ENCODE results near the gene SHISA7.

SHISA7 gene

DNA sequence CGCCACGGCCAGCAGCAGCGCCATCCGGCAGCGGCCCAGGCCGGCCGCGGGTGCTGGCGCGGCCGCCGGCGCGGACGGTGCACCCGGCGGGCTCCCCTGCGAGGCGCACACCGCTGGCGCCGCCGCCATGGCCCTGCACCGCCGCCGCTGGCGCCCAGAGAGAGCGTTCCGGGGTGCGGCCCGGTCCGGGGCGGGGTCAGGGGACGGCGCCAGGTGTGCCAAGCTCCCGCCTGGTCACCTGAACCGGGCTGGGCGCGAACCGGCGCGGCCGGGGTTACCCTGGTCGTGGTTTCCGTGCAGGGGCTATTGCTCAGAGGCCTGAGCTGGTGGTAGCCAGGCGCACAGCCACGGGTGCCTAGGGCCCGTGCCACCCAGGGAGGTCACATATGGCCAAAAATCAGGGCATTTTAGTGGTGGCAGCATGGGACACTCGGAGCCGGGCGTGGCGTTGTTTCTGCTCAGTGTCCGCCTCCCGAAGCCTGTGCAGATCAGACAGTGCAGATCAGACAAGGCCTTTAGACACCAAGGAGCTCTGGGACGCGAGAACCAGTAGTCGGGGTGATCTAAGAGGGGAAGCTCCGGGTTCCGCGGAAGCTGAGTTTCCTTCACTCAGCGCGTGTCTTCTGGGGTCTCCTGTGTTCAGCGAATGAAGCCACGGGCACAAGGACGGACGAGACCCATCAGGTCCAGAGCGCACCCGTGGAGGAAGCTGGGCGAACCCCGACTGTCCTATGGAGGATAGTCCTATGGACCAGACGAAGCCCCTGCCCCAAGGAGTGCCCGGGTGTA is 58.8 kb downstream of the SHISA7 start, which contains the start of gene TMEM238:
TSS of gene TMEM238 (minus strand) at position 162 of the 789 bp plus-strand sequence. CDS start at position 129, 33 bp downstream.
- TF ChIP-seq PPARA (CRISPR knock-in tag; IDR thresholded peaks at IDR 0.05; ENCODE audit: borderline replicate concordance) (no peak), ESRRG (CRISPR knock-in tag; IDR thresholded peaks at IDR 0.05) (no peak), TCF4 (CRISPR knock-in tag; IDR thresholded peaks at IDR 0.05; ENCODE audit: borderline replicate concordance) (no peak), ZC3H10 (CRISPR knock-in tag; IDR thresholded peaks at IDR 0.05) (no peak), ZFP30 (CRISPR knock-in tag; IDR thresholded peaks at IDR 0.05) (no peak), ZNF8 (CRISPR knock-in tag; IDR thresholded peaks at IDR 0.05) (no peak), ISL1 (CRISPR knock-in tag; IDR thresholded peaks at IDR 0.05) (no peak), TSHZ2 (CRISPR knock-in tag; IDR thresholded peaks at IDR 0.05) (no peak), ARNTL (CRISPR knock-in tag; IDR thresholded peaks at IDR 0.05; ENCODE audit: borderline replicate concordance, low read depth) (no peak), BACH2 (CRISPR knock-in tag; IDR thresholded peaks at IDR 0.05; ENCODE audit: borderline replicate concordance) (no peak), CSDC2 (CRISPR knock-in tag; IDR thresholded peaks at IDR 0.05) (no peak), TOX (CRISPR knock-in tag; IDR thresholded peaks at IDR 0.05; ENCODE audit: borderline replicate concordance) (no peak)
- TF ChIP-seq, protein P1, sequence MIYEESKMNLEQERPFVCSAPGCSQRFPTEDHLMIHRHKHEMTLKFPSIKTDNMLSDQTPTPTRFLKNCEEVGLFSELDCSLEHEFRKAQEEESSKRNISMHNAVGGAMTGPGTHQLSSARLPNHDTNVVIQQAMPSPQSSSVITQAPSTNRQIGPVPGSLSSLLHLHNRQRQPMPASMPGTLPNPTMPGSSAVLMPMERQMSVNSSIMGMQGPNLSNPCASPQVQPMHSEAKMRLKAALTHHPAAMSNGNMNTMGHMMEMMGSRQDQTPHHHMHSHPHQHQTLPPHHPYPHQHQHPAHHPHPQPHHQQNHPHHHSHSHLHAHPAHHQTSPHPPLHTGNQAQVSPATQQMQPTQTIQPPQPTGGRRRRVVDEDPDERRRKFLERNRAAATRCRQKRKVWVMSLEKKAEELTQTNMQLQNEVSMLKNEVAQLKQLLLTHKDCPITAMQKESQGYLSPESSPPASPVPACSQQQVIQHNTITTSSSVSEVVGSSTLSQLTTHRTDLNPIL (CRISPR knock-in tag; IDR thresholded peaks at IDR 0.05; ENCODE audit: low read depth), result no peak
- TF ChIP-seq, protein P2, sequence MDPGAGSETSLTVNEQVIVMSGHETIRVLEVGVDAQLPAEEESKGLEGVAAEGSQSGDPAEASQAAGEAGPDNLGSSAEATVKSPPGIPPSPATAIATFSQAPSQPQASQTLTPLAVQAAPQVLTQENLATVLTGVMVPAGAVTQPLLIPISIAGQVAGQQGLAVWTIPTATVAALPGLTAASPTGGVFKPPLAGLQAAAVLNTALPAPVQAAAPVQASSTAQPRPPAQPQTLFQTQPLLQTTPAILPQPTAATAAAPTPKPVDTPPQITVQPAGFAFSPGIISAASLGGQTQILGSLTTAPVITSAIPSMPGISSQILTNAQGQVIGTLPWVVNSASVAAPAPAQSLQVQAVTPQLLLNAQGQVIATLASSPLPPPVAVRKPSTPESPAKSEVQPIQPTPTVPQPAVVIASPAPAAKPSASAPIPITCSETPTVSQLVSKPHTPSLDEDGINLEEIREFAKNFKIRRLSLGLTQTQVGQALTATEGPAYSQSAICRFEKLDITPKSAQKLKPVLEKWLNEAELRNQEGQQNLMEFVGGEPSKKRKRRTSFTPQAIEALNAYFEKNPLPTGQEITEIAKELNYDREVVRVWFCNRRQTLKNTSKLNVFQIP (CRISPR knock-in tag; IDR thresholded peaks at IDR 0.05; ENCODE audit: borderline replicate concordance, low read depth), result no peak
- no peak for ATAC-seq

DNA sequence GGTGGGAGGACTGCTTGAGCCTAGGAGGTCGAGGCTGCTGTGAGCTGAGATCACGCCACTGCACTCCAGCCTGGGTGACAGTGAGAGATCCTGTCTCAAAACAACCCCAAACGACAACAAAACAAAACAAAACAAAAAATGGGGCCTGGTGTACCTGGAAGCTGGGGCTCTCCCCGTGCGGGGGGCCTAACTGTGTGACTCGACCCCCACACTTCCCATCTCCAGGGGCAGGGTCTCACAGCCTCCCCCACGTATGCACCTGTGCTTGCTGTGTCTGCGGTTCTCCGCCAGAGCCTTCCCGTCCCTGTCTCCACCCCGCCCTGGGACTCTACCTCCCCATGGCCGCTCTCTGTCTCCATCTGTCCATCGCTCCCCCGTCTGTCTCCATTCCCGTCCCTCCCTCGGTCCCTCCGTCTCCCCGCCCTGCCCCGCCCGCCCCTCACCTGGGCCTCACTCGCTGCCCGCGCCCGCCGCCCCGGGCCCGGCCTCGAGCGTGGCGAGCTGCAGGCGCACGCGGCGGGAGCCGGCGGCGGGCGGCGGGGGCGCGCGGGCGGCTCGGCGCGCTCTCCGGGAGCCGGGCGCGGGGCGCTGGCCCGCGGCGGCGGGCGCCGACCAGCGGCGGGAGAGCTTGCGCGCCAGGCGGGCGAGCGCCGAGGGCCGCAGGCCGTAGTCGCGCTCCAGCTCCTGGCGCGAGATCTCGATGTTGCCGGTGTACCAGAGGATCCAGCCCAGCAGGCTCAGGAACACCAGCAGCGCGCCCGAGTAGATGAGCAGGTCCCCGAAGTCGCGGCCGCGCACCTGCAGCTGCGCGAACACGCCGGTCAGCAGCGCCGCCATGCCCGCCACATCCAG is 59.6 kb downstream of the SHISA7 start:
- peak; percentile 6; the same call in 2 of the 3 replicates for ATAC-seq
- TF ChIP-seq, protein P3, sequence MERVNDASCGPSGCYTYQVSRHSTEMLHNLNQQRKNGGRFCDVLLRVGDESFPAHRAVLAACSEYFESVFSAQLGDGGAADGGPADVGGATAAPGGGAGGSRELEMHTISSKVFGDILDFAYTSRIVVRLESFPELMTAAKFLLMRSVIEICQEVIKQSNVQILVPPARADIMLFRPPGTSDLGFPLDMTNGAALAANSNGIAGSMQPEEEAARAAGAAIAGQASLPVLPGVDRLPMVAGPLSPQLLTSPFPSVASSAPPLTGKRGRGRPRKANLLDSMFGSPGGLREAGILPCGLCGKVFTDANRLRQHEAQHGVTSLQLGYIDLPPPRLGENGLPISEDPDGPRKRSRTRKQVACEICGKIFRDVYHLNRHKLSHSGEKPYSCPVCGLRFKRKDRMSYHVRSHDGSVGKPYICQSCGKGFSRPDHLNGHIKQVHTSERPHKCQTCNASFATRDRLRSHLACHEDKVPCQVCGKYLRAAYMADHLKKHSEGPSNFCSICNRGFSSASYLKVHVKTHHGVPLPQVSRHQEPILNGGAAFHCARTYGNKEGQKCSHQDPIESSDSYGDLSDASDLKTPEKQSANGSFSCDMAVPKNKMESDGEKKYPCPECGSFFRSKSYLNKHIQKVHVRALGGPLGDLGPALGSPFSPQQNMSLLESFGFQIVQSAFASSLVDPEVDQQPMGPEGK (CRISPR knock-in tag; IDR thresholded peaks at IDR 0.05; ENCODE audit: borderline replicate concordance), result no peak
- TF ChIP-seq ARNTL (CRISPR knock-in tag; IDR thresholded peaks at IDR 0.05; ENCODE audit: borderline replicate concordance, low read depth) (no peak), ZC3H10 (CRISPR knock-in tag; IDR thresholded peaks at IDR 0.05) (no peak), TOX (CRISPR knock-in tag; IDR thresholded peaks at IDR 0.05; ENCODE audit: borderline replicate concordance) (no peak)

DNA sequence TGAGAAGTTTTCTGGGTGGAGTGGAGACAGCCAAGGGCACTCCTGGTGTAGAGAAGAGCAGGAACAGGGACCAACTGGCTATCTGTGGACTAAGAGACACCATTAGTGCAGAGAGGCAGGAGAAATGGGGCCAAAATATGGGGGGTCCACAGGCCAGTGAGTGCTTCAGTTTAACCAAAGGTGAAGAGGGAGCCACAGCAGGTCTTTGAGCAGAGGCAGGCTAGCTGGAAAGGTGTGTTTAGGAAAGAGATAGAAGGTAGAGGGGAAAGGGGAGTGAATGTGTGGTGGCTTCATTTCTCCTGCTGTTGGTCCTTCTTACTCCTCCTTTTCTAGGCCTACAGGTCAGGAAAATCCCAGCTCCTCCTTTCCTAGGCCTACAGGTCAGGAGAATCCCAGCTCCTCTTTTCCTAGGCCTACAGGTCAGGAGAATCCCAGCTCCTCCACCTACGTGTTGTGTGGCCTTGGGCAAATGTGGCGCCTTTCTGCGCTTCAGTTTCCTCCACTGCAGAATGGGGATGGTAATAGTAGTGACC is 60.5 kb downstream of the SHISA7 start:
- ATAC-seq, result no peak
- no peak for TF ChIP-seq ZNF565 (CRISPR knock-in tag; conservative IDR thresholded peaks at IDR 0.05; ENCODE audit: low read depth)
- TF ChIP-seq TCF4 (CRISPR knock-in tag; IDR thresholded peaks at IDR 0.05; ENCODE audit: borderline replicate concordance), result no peak
- TF ChIP-seq OSR1 (CRISPR knock-in tag; IDR thresholded peaks at IDR 0.05), result no peak
- no peak for TF ChIP-seq BACH2 (CRISPR knock-in tag; IDR thresholded peaks at IDR 0.05; ENCODE audit: borderline replicate concordance)
- TF ChIP-seq ZNF70 (CRISPR knock-in tag; IDR thresholded peaks at IDR 0.05), result no peak
- no peak for TF ChIP-seq ZFP3 (CRISPR knock-in tag; IDR thresholded peaks at IDR 0.05)
- no peak for TF ChIP-seq CSDC2 (CRISPR knock-in tag; IDR thresholded peaks at IDR 0.05)
- TF ChIP-seq, protein P3 (CRISPR knock-in tag; IDR thresholded peaks at IDR 0.05; ENCODE audit: borderline replicate concordance), result no peak
- no peak for TF ChIP-seq ARNTL (CRISPR knock-in tag; IDR thresholded peaks at IDR 0.05; ENCODE audit: borderline replicate concordance, low read depth)
- no peak for TF ChIP-seq ESRRG (CRISPR knock-in tag; IDR thresholded peaks at IDR 0.05)
- no peak for TF ChIP-seq TOX (CRISPR knock-in tag; IDR thresholded peaks at IDR 0.05; ENCODE audit: borderline replicate concordance)
- TF ChIP-seq, protein P1 (CRISPR knock-in tag; IDR thresholded peaks at IDR 0.05; ENCODE audit: low read depth), result no peak
- TF ChIP-seq ZFP30 (CRISPR knock-in tag; IDR thresholded peaks at IDR 0.05), result no peak
- TF ChIP-seq, protein P2 (CRISPR knock-in tag; IDR thresholded peaks at IDR 0.05; ENCODE audit: borderline replicate concordance, low read depth), result no peak
- no peak for TF ChIP-seq ZC3H10 (CRISPR knock-in tag; IDR thresholded peaks at IDR 0.05)
- TF ChIP-seq ZNF8 (CRISPR knock-in tag; IDR thresholded peaks at IDR 0.05), result no peak
